ENCODE measurements around the gene DTNBP1.

Gene DTNBP1, protein sequence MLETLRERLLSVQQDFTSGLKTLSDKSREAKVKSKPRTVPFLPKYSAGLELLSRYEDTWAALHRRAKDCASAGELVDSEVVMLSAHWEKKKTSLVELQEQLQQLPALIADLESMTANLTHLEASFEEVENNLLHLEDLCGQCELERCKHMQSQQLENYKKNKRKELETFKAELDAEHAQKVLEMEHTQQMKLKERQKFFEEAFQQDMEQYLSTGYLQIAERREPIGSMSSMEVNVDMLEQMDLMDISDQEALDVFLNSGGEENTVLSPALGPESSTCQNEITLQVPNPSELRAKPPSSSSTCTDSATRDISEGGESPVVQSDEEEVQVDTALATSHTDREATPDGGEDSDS

DNA sequence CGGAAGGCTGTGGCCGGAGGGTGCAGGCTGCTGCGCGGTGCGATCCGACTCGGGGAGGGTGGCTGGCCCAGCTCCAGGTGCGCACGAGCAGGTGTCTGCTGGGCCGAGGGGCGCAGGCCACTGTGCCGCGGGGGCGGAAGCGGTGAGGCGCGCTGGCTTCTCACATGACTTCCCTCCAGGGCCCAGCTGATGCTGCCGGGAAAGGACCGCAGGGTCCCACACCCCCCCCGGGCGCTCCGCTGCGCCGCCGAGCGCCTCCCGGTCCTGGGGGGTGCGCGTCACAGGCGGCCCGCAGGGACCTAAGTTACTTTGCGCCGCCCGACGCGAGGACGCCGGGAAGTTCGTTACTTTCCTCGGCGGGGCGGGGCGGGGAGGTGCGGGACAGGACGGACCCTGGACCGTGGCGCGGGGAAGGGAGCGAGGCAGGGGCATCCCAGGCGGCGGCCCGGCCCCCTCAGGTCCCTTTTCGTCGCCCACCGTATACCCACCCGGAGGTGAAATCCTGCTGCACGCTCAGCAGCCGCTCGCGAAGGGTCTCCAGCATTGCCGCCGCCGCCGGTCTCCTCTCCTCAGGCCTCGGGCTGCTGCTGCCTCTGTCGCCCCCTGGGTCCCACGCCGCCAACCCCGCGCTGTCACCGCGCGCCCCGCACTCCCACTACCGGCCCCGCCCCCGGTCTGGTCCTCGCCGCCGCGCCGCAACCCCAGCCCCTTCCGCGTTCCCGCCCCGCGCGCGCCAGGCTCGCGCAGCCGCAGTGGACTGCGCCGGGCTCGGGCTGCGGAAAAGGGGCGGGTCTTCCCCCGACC is at the start of gene DTNBP1:
Gene DTNBP1 (minus strand): TSS at position 703 of the 804 bp plus-strand sequence. CDS start 159 bp downstream, at position 544.
- peak; percentile 64 for DNase-seq (ENCODE audit: low read depth)

DNA sequence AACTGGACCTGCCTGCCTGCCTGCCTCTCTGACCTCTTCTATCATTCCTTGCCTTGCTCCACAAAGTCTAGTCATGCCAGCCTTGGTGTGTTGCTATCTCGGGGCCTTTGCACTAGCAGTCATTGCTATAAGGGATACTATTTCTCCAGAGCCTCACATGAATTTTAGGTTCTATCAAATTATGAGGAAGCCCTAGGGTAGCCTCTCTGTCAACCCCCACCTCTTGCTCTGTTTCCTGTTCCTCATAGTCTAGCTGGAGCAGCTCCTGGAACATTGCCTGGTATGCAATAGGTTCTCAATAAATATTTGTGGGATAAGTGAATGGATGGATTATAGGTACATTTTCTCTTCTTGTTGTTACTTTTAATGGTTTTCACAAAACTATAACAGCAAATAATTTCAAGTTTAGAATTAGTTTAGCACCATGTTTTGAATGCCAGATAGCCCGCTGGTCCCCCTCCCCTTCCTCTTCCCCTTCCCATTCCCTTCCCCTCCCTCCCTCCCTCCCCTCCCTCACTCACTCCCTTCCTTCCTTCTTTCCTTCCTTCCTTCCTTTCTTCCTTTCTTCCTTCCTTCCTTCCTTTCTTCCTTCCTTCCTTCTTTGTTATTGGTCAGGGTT is 46.9 kb upstream of the DTNBP1 start:
- no peak for DNase-seq (ENCODE audit: low read depth)

DNA sequence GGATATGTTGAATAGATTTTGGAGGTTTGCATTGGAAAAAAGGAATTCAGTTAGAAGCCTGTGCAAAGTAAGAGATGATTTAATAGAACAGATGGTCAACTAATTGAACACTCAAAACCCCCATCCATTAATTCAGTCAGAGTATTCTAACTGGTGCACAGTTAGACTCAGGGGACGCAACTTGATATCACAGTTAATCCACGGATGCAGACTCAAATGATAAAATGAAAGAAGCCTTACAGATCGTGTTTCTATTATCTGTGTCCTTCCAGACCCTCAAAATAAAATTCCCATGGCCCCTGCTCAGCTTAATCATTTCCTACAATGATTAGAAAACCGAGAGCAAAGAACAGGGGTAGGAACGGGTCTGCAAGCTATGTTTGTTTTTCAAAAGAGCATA is 45.4 kb upstream of the DTNBP1 start:
- DNase-seq (ENCODE audit: low read depth): no peak

DNA sequence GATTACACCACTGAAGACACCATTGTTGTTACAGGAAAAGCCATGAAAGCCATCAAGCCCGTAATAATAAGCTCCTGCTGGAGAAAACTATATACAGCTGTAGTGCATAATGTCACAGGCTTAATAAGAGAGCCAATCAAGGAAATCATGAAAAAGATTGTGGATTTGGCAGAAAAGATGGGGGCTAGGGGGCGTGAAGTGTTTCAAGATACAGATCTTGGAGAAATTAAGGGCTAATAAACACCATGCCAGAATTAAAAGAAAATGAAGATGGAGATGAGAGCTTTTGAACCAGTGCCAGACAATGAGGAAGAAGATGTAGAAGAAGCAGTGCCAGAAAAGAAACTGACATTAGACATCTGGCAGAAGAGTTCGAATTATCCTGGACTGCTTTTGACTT is 43.2 kb upstream of the DTNBP1 start:
- DNase-seq (ENCODE audit: low read depth): no peak

DNA sequence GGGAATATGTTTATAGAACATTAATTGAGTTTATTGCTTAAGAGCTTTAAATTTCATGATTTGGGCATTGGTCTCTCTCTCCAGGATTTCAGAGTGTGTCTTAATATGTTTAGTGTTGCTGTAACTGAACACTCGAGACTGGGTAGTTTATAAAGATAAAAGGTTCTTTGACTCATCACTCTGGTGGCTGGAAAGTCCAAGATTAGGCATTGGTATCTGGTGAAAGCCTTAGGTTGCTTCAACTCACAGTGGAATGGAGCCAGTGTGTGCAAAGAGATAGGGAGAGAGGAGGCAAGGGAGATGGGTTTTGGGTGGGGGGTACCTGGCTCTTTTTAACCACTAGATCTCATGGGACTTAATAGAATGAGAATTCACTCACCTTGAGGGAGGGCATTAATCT is 35.6 kb upstream of the DTNBP1 start:
- DNase-seq (ENCODE audit: low read depth): no peak

DNA sequence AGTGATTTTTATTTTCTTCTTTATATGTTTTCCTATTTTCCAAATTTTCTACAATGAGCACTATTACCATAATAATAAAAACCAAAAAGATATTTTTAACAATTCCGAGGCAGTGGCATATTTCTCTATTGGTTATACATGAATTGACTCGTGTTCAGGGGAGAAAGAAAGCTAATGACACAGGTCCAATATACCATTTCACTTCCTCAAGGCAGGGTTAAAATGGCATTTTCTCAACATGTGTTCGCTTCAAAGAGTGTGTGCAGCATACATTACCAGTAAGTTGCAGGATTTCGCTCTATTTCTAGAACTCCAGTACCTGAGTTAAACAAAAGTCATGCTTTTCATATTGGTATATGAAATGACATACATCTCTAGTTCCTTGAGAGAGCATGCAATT is 35.1 kb upstream of the DTNBP1 start:
- no peak for DNase-seq (ENCODE audit: low read depth)

DNA sequence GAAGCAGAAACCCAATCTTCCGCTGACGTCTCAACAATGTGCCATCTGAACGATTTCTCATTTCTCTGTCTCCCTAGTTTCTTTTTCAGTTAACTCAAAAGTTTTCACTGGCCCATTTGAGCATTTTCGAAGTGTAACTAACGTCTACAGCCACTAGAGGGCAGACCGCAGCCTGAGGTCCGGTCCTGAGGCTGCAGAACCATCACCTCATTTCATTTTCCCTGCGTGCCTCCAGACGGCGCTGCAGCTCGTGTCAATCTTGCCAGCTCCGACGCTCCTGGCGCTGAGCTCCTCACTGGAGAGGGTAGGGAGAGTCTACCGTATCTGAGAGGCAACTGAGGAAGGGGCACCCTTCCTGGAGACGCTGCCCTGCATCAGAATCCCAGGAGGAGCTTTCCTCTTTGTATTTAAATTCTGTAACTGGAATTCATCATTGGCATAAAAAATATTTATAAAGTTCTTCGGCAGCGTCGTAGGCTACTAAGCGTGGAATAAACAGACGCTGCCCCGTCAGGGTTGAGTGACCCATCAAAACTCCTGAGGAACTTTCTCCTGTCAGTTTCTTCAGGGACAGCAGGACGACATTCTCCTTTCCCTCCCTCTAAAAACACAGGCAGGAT is 28.5 kb upstream of the DTNBP1 start:
- peak; percentile 53 for DNase-seq (ENCODE audit: low read depth)

DNA sequence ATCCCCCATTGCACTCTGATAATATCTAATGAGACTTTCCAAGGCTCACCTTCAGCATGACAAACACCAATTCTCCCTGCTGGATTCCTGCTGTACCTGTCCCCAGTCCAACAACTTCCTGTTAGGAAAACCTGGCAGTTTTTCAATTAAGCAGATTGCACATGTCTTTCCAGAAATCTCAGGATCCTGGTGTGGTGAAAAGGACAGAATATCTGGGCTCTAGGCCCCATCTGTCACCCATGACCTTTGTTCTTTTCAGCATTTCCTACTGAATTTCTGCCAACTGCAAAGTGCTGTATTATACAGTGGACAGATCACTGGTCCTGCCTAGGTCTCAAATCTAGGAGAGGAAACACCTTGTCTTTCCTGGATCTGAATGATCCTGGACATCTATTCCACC is 27.7 kb upstream of the DTNBP1 start:
- no peak for DNase-seq (ENCODE audit: low read depth)

DNA sequence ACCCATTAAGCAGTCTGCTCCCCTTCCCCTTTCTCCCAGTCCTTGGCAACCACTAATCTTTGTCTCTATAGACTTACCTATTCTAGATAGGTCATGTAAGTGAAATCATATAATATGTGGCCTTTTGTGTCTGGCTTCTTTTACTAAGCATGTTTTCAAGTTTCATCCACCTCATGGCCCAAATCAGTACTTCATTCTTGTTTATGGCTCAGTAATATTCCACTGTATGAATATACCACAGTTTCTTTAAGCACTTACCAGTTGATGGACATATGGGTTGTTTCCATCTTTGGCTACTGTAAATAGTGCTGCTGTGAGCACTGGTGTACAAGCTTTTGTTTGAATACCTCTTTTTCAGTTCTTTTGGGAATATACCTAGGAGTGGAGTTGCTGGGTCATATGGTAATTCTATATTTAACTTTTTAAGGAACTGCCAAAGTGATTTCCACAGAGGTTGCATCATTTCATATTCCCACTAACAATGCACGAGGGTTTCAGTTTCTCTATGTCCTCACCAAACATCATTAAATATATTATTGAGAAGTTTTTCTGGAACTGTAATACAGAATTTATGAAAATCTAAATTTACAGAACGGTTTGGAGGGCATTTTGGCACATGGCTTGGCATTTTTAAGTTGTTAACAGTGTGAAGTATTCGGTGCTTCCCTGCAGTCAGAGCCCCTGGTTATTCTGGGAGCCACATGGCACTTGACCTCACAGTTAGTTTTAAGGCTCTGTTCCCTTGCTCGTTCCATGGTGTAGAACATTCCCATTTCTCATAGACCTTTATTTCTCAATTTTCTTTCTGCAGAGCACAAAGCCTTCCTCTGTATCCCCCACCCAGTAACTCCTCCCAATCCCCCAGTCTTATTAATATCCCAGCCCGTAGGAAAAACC is 27.0 kb upstream of the DTNBP1 start:
- DNase-seq (ENCODE audit: low read depth): no peak

DNA sequence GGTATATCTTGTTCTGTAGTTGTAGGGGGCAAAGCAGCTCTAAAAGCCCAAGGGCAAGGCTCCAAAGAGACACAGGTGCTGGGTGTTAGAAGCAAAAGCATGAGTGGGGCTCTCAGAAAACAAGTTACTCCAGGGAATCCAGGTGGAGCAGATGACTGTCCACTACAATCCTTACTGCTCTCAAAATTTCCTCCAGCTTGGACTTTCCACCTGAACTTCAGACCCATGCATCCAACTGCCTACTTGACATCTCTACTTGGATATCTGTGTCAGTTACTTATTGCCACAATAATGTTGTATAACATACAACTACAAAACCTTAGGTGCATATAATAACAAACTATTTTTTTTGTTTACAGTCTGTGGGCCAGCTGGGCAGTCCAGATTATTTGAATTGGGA is 22.8 kb upstream of the DTNBP1 start:
- DNase-seq (ENCODE audit: low read depth): no peak

DNA sequence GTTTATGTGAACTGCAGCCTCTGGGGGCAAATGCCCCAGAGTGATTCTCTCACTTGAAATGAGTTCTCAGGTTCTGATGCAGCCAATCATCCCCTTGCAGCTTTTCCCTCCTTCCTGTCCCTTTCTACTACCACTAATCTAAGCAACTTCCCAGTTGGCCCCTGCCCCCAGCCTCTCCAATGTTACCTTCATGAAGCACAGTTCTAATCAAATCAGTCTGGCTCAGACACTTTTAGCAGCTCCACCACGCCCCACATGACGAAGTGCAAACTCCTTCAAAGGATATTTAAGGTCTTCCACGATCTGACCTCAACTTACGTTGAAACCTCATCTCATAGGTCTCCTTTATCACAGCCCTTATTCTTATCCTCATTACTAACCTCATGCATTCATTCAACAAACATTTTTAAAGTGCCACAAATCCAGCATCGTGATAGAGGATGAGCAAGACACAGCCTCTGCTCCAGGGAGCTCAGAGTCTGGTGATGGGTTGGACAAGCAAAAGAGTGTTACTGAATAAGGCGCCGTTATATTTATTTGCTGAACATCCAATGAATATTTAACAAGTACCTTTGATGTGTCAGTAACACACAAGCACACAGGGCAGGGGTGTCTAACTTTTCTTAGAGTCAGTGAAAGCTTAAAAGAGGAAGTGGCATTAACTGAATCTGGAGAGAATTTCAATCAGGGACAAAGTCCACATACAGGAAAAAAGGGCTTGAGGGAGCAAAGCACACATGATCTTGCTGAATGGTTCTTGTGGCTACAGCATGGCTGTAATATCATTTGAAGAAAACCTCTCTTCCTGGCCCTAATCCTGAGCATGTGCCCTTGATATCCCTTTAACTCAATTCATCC is 20.4 kb upstream of the DTNBP1 start:
- no peak for DNase-seq (ENCODE audit: low read depth)

DNA sequence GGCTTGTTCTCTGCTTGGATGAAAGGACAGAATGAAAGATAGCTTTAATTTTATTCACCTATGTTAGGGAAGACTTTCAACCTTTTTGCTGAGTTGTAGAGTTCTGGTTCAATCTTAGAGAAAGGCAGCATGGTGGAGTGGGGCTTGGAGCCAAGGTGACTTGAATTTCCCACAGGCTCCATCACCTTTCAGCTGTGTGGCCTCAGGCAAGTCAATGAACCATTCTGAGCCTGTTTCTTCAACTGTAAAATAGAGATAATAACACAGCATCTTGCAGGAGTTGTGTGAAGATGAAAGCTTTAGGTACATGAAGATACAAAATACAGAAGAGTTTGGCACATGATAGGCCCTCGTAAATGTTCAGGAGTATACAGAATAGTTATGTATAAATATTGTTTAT is 19.1 kb upstream of the DTNBP1 start:
- DNase-seq (ENCODE audit: low read depth): no peak

DNA sequence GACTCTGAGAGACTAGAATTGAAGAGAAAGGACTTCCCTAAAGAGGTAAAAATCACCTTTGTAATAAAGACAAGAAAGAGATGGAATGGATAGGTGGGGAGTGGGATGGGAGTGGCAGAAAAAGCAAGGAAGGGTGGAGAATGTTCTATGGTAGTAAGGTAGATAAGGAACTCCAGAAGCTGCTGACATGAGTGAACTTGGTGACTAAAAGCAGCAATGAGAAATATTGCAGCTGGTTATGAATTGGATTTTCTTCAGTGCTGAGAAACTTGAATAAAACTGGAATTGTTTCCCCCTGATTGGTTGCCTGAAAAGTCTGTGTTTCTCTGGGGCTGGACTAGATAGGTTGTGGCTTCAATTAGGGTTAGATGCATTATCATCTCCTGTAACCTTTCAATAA is 15.7 kb upstream of the DTNBP1 start:
- no peak for DNase-seq (ENCODE audit: low read depth)

DNA sequence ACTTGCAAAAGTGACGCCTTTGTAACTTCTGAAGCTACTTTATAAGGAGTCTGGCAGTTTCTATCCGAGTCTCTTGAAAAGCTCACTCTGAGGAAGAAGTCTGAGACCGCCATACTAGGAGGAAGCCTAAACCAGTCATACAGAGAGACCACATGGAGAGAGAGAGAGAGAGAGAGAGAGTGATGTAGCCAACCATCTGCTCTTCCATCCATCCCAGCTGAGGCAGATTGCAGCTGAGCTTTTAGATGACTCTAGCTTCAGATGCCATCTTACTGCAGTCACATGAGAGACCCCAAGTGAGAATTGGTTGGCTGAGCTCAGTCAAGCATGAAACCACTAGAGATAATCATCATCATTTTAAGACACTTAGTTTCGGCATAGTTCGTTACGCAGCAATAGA is 15.0 kb upstream of the DTNBP1 start:
- DNase-seq (ENCODE audit: low read depth): no peak

DNA sequence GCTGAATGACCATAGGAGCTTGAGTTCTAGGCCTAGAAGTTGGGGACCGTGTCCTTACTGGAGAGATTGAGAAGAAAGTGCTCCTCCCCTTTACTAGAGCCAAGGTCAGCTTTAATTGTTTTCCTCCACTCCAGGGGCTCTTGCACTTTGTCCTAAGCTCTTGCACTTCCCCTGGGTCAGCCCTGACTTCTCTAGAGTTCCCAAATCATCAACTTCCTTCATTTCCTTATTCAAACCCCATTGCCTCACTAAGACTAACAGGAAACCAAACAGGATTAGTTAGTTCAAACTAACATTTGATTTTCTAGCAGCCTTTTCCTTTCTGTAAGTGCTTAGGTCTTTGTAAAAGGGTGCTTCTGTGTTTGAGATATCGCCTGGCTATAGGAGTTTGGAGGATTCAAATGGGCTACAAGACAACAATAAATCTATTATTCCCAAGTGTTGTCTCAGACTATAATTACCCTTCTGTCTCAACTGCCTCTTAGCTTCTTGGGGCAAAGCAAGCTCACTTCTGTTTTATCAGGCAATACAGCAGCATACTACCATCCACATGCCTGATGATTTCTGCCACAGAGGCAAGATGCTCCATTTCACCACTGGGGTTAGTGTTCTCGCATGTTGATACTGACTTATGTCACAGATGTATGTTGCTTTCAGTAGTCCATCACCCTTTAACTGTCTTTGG is 12.8 kb upstream of the DTNBP1 start:
- DNase-seq (ENCODE audit: low read depth): no peak

DNA sequence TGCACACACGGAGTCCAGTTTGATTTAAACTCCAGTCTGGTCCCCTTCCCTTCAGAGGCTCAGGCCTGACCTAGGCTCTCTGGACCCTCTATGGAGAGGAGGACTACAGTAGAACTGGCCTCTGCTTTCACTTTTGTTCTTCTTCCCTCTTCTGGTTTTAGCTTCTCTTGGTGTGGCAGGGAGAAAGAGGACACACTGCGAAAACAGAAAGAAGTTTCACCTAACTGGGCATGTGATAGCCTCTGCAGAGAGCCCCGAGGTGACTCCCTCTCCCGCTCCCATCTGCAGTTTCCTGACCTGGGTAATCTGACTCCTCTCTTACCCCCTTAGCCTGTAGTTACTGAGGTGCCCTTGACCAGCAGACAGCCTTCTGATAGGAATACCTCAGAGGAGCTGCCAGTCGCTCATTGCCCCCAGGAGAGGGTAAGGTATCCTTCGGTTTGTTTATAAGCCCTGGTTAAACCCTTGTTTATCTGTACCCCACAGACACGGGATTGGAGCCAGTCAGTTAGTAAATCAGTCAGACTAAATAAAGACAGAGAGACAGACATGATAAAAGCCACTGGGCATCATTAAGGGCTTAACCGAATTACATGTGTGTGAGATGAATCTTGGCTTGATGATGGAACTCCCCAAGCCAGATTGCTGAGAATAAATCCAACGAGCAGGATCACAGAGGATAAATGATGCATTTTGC is 12.0 kb upstream of the DTNBP1 start:
- no peak for DNase-seq (ENCODE audit: low read depth)

DNA sequence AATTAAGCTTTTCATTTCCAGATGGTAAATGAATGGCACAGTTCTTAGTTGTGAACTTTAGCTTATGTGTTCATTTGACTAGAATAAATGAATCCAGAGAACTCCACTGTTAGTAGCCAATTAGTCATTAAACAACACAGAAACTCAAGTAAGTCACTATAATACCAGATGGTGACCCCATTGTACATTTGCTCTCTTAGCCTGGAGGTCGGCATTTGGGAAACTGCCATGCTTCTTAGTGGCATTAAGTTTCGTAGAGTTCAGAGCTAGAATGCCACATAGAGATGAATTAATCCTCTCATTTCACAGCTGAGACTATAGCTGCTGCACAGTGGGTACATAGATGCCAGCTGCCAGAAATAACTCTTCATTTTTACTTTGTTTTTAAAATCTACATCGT is 10.8 kb upstream of the DTNBP1 start:
- no peak for DNase-seq (ENCODE audit: low read depth)

DNA sequence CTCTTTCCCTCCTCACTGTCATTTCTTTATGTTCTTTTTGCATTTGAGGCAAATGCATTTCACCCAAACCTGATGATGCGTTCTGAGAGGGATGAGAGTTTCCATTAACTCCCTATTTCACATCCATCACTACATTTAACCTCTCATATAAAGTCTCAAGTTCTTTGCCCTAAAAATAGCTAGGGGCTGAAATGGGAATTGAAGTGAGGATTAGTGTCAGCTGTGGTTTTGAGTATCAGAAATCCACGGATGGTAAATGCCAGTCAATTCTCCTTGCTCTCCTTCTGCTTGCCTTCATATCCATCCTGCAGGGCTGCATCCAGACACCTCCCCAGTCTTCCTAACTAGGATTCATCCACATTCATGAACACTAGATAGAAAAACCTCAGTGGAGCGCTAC is 10.0 kb upstream of the DTNBP1 start:
- DNase-seq (ENCODE audit: low read depth): no peak

DNA sequence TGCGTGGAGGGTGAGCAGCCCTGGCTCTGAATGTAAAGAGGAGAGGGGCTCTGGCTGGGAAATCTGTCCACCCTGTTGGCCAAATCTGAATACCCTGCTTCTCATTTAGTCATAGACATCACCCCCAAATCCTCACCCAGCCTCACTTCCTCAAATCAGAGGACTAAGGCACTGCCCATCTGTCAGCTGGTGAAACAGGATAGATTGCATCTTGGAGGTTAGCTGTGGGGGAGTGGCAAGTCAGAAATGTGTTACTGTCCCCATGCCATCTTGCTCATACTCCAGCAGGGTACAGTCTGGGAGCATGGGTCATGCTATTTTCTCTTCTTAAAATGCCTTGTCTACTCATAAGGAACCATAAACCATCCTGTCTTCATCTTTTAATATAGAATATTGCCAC is 9.5 kb upstream of the DTNBP1 start:
- DNase-seq (ENCODE audit: low read depth): no peak
